ENCODE data around the gene RBM8A. TPM values are rescaled to one million over a fixed set of nuclear protein-coding genes. Genes with fewer than 3 reads are reported as not detected.

The RBM8A gene
- total and polyA plus RNA-seq, 9 of the 15 experiments (the other 6 are each of a cell fraction or from before 2014, with no cell fraction given) = 215 to 1,035 (median 291) TPM

- TF ChIP-seq UBTF (IDR thresholded peaks at IDR 0.05; ENCODE audit: borderline replicate concordance in 1 of 2, low read depth in 2 of 2, low read length in 2 of 2) (0 out of 4 replicates have a peak, but pooled peaks of 1 of the 2 experiments have one; percentile 12), MCM2 (IDR thresholded peaks at IDR 0.05; ENCODE audit: low read depth) (no peak), XRCC3 (IDR thresholded peaks at IDR 0.05) (no peak), SMARCA5 (IDR thresholded peaks at IDR 0.05) (0 out of 2 replicates have a peak, but pooled peaks have one; percentile 33), BCLAF1 (IDR thresholded peaks at IDR 0.05; ENCODE audit: borderline replicate concordance in 1 of 2, control insufficient read depth in 1 of 2, low read depth in 2 of 2, low read length in 1 of 2) (no peak), HNRNPH1 (optimal IDR thresholded peaks at IDR 0.05; ENCODE audit: low read depth, low read length) (no peak), ZNF184 (CRISPR knock-in tag; IDR thresholded peaks at IDR 0.05) (no peak), HEY1 (CRISPR knock-in tag; IDR thresholded peaks at IDR 0.05; ENCODE audit: borderline replicate concordance) (no peak), RFX7 (CRISPR knock-in tag; IDR thresholded peaks at IDR 0.05) (no peak), HMBOX1 (IDR thresholded peaks at IDR 0.05) (peak; percentile 39; the same call in 1 of the 2 replicates), ZNF431 (CRISPR knock-in tag; IDR thresholded peaks at IDR 0.05) (no peak), SETDB1 (IDR thresholded peaks at IDR 0.05; ENCODE audit: low read length) (no peak), ZNF408 (CRISPR knock-in tag; IDR thresholded peaks at IDR 0.05; ENCODE audit: low read depth) (no peak), ZEB2 (IDR thresholded peaks at IDR 0.05) (no peak), THRA (IDR thresholded peaks at IDR 0.05) (no peak), RBM39 (optimal IDR thresholded peaks at IDR 0.05; ENCODE audit: low read depth, low read length) (no peak), TCFL5 (CRISPR knock-in tag; conservative IDR thresholded peaks at IDR 0.05) (no peak), ARNT (IDR thresholded peaks at IDR 0.05) (0 out of 4 replicates have a peak, but pooled peaks of 1 of the 2 experiments have one; percentile 52), RBM17 (IDR thresholded peaks at IDR 0.05; ENCODE audit: borderline replicate concordance, low read depth, low read length) (no peak), OTX1 (CRISPR knock-in tag; IDR thresholded peaks at IDR 0.05) (0 out of 2 replicates have a peak, but pooled peaks have one; percentile 51), MAX (CRISPR knock-in tag; IDR thresholded peaks at IDR 0.05) (no peak)
These were observed 29.6 kb upstream of the RBM8A start (continued) for GRCh38 chr1:145956781-145957442.

All from K562 (cell line).